ENCODE data around the gene HEXD. TPM values are rescaled to one million over a fixed set of nuclear protein-coding genes. Genes with fewer than 3 reads are reported as not detected.

HEXD gene
- polyA plus RNA-seq, 3 donors, result 62.8 to 66.8 (median 66.4) TPM

DNA sequence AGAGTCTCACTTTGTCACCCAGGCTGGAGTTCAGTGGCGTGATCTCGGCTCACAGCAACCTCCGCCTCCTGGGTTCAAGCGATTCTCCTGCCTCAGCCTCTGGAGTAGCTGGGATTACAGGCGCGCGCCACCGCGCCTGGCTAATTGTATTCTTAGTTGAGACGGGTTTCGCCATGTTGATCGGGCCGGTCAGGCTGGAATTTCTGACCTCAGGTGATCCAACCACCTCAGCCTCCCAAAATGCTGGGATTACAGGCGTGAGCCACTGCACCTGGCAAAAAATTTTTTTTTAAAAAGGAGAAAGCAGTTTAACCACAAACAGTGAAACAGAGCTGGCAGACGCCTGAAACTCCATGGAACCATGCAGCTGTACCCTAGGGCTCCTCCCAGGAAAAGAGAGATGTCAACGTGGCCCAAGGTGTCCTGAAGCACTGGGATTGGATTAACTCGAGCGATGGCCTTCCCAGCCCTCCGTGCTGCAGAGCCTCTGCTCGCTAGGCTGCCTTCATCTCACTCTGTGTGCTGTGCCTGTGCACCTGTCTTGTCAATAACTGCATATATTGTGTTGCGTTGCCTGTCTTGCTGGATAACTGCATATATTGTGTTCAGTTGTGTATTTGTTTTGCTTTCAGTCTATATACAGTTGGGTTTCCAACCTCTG, 71.8 kb downstream of the HEXD start:
- 89 to 93% (median 90%) methylated on average over 21 of the region's 21 CpGs for WGBS, 3 donors
- no peak overlapping the region for H3K27ac ChIP-seq (ENCODE audit: low read depth, low read length)

- no peak overlapping the region for H3K27ac ChIP-seq (ENCODE audit: low read depth, low read length)
- 85 to 91% (median 90%) methylated on average over 20 to 25 of the region's 25 CpGs for WGBS, 3 donors
Measured at GRCh38 chr17:82490512-82491195, 72.5 kb downstream of the HEXD start.

- WGBS, 3 donors, result 88 to 94% (median 92%) methylated on average over 10 of the region's 10 CpGs
Measured at GRCh38 chr17:82491196-82491530, 73.0 kb downstream of the HEXD start.

GRCh38 chr17:82491533-82491932, 73.4 kb downstream of the HEXD start:
- no peak overlapping the region for H3K27ac ChIP-seq (ENCODE audit: low read depth, low read length)
- WGBS, 3 donors, result 86 to 97% (median 89%) methylated on average over 15 of the region's 15 CpGs

More at GRCh38 chr17:82491196-82491530, 73.0 kb downstream of the HEXD start:
- no peak overlapping the region for H3K27ac ChIP-seq (ENCODE audit: low read depth, low read length)

Other genes starting within 250 kb of the HEXD start
- gene CCDC57, start 205.5 kb upstream of the HEXD start, polyA plus RNA-seq, result 10 to 100 TPM; 22.7 to 23.7 (median 22.9) TPM
- 10 to 100 TPM in 2 of 3 donors, 1 to 10 TPM in 1; 6.5 to 36.7 (median 16.5) TPM for gene SLC16A3, start 189.3 kb upstream of the HEXD start, polyA plus RNA-seq
- gene CSNK1D, start 144.6 kb upstream of the HEXD start, polyA plus RNA-seq, result 100 to 1,000 TPM in 1 of 3 donors, 10 to 100 TPM in 2; 69.1 to 113 (median 90.8) TPM
- 1 to 10 TPM; 1.6 to 4.7 (median 1.6) TPM for gene CD7, start 100.7 kb upstream of the HEXD start, polyA plus RNA-seq
- gene SECTM1, start 84.6 kb upstream of the HEXD start, polyA plus RNA-seq, result 10 to 100 TPM in 2 of 3 donors, 1 to 10 TPM in 1; 3.8 to 24.1 (median 16.4) TPM
- gene TEX19, start 59.1 kb upstream of the HEXD start, polyA plus RNA-seq, result not detected
- gene UTS2R, start 46.6 kb upstream of the HEXD start, polyA plus RNA-seq, result under 1 TPM in 1 of 3 donors, not detected in 2; 0.32 TPM
- gene OGFOD3, start 239 bp downstream of the HEXD start, polyA plus RNA-seq, result 10 to 100 TPM; 14.8 to 26.3 (median 18.6) TPM
- 10 to 100 TPM; 42.5 to 70.0 (median 43.6) TPM for gene CYBC1, start 32.4 kb downstream of the HEXD start, polyA plus RNA-seq
- 10 to 100 TPM; 45.6 to 72.2 (median 51.9) TPM for gene NARF, start 40.4 kb downstream of the HEXD start, polyA plus RNA-seq
- 10 to 100 TPM; 11.3 to 22.0 (median 16.0) TPM for gene FOXK2, start 101.4 kb downstream of the HEXD start, polyA plus RNA-seq
- 10 to 100 TPM; 53.3 to 71.9 (median 65.0) TPM for gene WDR45B, start 230.1 kb downstream of the HEXD start, polyA plus RNA-seq